ENCODE measurements around the gene RASSF3.

Gene RASSF3

GRCh38 chr12:64610660-64611340, 505 bp downstream of the RASSF3 start:
- DNase-seq (ENCODE audit: low read depth), result peak; percentile 93
- no peak for TF ChIP-seq CTCF (IDR thresholded peaks at IDR 0.05; ENCODE audit: insufficient read depth, low read depth, low read length, missing control alignments)
- peak overlapping the region; percentile 98 for H3K4me3 ChIP-seq (ENCODE audit: low read depth, low read length)

- peak overlapping the region; percentile 98 for H3K4me3 ChIP-seq (ENCODE audit: low read depth, low read length)
- no peak for TF ChIP-seq CTCF (IDR thresholded peaks at IDR 0.05; ENCODE audit: insufficient read depth, low read depth, low read length, missing control alignments)
- peak; percentile 62 for DNase-seq (ENCODE audit: low read depth)
These were observed 1.3 kb downstream of the RASSF3 start for GRCh38 chr12:64611341-64612284.

GRCh38 chr12:64612843-64613242, 2.5 kb downstream of the RASSF3 start:
- DNase-seq (ENCODE audit: low read depth), result no peak
- no peak for TF ChIP-seq CTCF (IDR thresholded peaks at IDR 0.05; ENCODE audit: insufficient read depth, low read depth, low read length, missing control alignments)
- H3K4me3 ChIP-seq (ENCODE audit: low read depth, low read length), result peak overlapping the region; percentile 98

- peak overlapping the region; percentile 98 for H3K4me3 ChIP-seq (ENCODE audit: low read depth, low read length)
- peak; percentile 34 for DNase-seq (ENCODE audit: low read depth)
These were observed 3.6 kb downstream of the RASSF3 start for GRCh38 chr12:64613775-64614398.

GRCh38 chr12:64616201-64616600, 5.9 kb downstream of the RASSF3 start:
- DNase-seq (ENCODE audit: low read depth), result no peak
- no peak overlapping the region for H3K4me3 ChIP-seq (ENCODE audit: low read depth, low read length)
- no peak for TF ChIP-seq CTCF (IDR thresholded peaks at IDR 0.05; ENCODE audit: insufficient read depth, low read depth, low read length, missing control alignments)

GRCh38 chr12:64618953-64619590, 8.8 kb downstream of the RASSF3 start:
- H3K4me3 ChIP-seq (ENCODE audit: low read depth, low read length), result peak overlapping the region; percentile 25
- DNase-seq (ENCODE audit: low read depth), result peak; percentile 77
- no peak for TF ChIP-seq CTCF (IDR thresholded peaks at IDR 0.05; ENCODE audit: insufficient read depth, low read depth, low read length, missing control alignments)

Measured in GM12865 (cell line).